ENCODE data around the gene SLC9A1. TPM values are rescaled to one million over a fixed set of nuclear protein-coding genes. Genes with fewer than 3 reads are reported as not detected.

Gene SLC9A1
- total and polyA plus RNA-seq, 2 experiments from 2014 or later: 8.5 to 23.7 TPM

DNA sequence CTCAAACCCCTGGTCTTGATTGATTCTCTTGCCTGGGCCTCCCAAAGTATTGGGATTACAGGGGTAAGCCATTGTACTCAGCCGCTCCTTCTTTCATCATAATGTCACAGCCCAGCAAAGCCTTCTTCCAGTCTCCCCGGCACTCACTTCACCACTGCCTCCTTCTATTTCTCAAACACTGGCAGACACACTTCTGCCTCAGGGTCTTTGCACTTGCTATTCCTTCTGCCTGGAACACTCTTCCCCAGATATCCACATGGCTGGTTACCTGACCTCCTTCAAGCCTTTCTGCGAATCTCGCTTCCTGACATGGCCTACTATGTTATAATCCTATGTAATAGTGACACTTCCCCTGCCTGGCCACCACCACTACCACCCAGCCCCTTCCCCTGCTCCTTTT, 7.2 kb upstream of the SLC9A1 start:
- Histone ChIP-seq H3K4me2 (ENCODE audit: unreplicated experiment) (no peak overlapping the region), H3K9ac (no peak overlapping the region), H3K4me1 (ENCODE audit: insufficient read depth) (peaks cover 10% of the 10 kb centered on the region), H3K9me3 (ENCODE audit: low read depth) (no peaks in the 10 kb centered on the region), H3K4me3 (no peak overlapping the region), H3K36me3 (ENCODE audit: low read depth) (no peaks in the 10 kb centered on the region), H3K27ac (no peak overlapping the region), H3K79me2 (ENCODE audit: insufficient read depth) (no peaks in the 10 kb centered on the region), H2AFZ (no peak overlapping the region), H4K20me1 (ENCODE audit: insufficient read depth) (no peaks in the 10 kb centered on the region), H3K27me3 (replicated peaks; ENCODE audit: insufficient read depth) (no peaks in the 10 kb centered on the region), H3F3A (ENCODE audit: insufficient read depth) (peaks cover 9% of the 10 kb centered on the region), H3K9me2 (ENCODE audit: insufficient read depth) (no peaks in the 10 kb centered on the region)
- in situ Hi-C loops (cut with MboI): no loop called here
- TF ChIP-seq EZH2phosphoT487 (IDR thresholded peaks at IDR 0.05; ENCODE audit: insufficient read depth, low read depth): no peak
- no peak for TF ChIP-seq EZH2 (IDR thresholded peaks at IDR 0.05; ENCODE audit: insufficient read depth, poor library complexity, severe bottlenecking)
- no peak for DNase-seq
- 91 to 92% methylated on average over 4 of the region's 4 CpGs for WGBS, 2 experiments (ENCODE audit: low coverage in 1 of 2, low lambda C conversion rate in 2 of 2, missing lambda C conversion rate in 2 of 2)

DNA sequence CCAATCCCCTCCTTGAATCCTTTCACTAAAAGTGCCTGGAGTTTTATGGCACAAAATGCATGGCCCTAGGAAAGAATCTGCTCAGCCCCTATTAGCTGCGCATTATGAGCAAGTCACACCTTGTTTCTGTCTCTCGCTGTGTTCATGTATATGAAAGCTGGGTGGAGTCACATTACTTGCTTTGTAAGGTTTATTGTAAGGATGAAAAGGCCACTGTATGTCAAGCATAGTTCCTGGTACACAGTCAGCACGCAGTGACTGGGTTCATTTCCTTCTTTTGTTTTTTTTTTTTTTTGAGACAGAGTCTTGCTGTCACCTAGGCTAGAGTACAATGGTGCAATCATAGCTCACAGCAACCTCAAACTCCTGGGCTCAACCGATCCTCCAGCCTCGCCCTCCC, 6.7 kb upstream of the SLC9A1 start:
- no peak overlapping the region for H3K27ac ChIP-seq
- in situ Hi-C loops (cut with MboI): no loop called here
- no peaks in the 10 kb centered on the region for H3K27me3 ChIP-seq (replicated peaks; ENCODE audit: insufficient read depth)
- no peaks in the 10 kb centered on the region for H4K20me1 ChIP-seq (ENCODE audit: insufficient read depth)
- H3K36me3 ChIP-seq (ENCODE audit: low read depth): no peaks in the 10 kb centered on the region
- H3F3A ChIP-seq (ENCODE audit: insufficient read depth): peaks cover 5% of the 10 kb centered on the region
- H2AFZ ChIP-seq: no peak overlapping the region
- H3K4me1 ChIP-seq (ENCODE audit: insufficient read depth): peaks cover 6% of the 10 kb centered on the region
- DNase-seq: no peak
- no peak overlapping the region for H3K9ac ChIP-seq
- no peaks in the 10 kb centered on the region for H3K9me3 ChIP-seq (ENCODE audit: low read depth)
- H3K4me2 ChIP-seq (ENCODE audit: unreplicated experiment): no peak overlapping the region
- no peaks in the 10 kb centered on the region for H3K9me2 ChIP-seq (ENCODE audit: insufficient read depth)
- 86 to 87% methylated on average over 5 of the region's 5 CpGs for WGBS, 2 experiments (ENCODE audit: low coverage in 1 of 2, low lambda C conversion rate in 2 of 2, missing lambda C conversion rate in 2 of 2)
- H3K79me2 ChIP-seq (ENCODE audit: insufficient read depth): no peaks in the 10 kb centered on the region
- H3K4me3 ChIP-seq: no peak overlapping the region
- TF ChIP-seq EZH2 (IDR thresholded peaks at IDR 0.05; ENCODE audit: insufficient read depth, poor library complexity, severe bottlenecking): no peak
- TF ChIP-seq EZH2phosphoT487 (IDR thresholded peaks at IDR 0.05; ENCODE audit: insufficient read depth, low read depth): no peak

DNA sequence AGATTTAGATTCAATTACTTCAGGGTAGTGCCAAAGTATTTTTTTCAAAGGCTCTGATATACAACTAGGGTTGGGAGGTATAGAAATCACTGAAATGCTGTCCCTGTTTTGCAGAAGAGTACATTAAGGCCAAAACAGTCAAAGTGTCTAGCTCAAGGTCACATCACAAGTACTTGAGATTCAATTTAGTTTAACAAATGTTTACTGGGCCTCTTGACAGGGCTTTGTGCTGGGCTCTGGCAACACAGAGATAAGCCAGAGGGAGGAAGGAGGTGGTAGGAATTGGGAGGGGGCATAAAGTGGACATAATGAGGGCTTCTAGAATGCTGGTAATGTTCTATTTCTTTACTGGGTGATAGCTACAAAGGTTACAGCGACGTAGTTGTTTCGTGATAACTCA, 2.3 kb upstream of the SLC9A1 start:
- Histone ChIP-seq H2AFZ (no peak overlapping the region), H3K9me3 (ENCODE audit: low read depth) (no peaks in the 10 kb centered on the region), H3K36me3 (ENCODE audit: low read depth) (no peaks in the 10 kb centered on the region), H3F3A (ENCODE audit: insufficient read depth) (peaks cover 5% of the 10 kb centered on the region; the same call in 1 of the 2 replicates), H3K27ac (no peak overlapping the region), H3K4me3 (no peak overlapping the region), H4K20me1 (ENCODE audit: insufficient read depth) (no peaks in the 10 kb centered on the region), H3K79me2 (ENCODE audit: insufficient read depth) (peaks cover 26% of the 10 kb centered on the region), H3K27me3 (replicated peaks; ENCODE audit: insufficient read depth) (no peaks in the 10 kb centered on the region), H3K9ac (no peak overlapping the region), H3K4me1 (ENCODE audit: insufficient read depth) (peaks cover 23% of the 10 kb centered on the region), H3K4me2 (ENCODE audit: unreplicated experiment) (no peak overlapping the region), H3K9me2 (ENCODE audit: insufficient read depth) (no peaks in the 10 kb centered on the region)
- in situ Hi-C loops (cut with MboI): no loop called here
- no peak for DNase-seq
- 92 to 99% methylated on average over 3 of the region's 3 CpGs for WGBS, 2 experiments (ENCODE audit: low coverage in 1 of 2, low lambda C conversion rate in 2 of 2, missing lambda C conversion rate in 2 of 2)
- no peak for TF ChIP-seq EZH2phosphoT487 (IDR thresholded peaks at IDR 0.05; ENCODE audit: insufficient read depth, low read depth)
- TF ChIP-seq EZH2 (IDR thresholded peaks at IDR 0.05; ENCODE audit: insufficient read depth, poor library complexity, severe bottlenecking): no peak

DNA sequence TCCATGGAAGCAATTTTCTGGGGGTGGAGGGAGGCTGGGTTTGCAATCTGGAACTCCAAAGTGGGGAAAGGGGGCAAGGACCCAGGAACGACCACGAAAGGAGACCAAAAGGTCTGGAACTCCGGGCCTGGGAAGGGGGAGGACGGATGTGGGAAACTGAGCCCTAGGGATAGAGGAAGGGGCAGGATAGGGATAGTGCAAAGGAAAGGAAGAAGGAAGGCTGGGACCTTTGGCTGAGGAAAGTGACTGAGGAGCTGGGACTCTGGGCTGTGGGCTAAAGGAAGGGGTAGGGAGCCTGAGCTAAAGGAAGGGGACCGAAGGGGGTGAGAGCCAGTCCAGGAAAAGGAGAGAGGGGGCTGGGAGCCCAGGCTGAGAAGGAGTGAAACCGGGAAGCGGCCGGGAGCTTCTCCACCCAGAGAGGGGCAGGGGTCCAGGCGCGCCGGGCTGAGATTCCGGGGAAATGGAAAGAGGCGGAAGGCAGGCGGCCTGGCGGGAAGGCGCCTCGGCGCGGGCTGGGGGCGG, 395 bp downstream of the SLC9A1 start:
- no peak for TF ChIP-seq EZH2phosphoT487 (IDR thresholded peaks at IDR 0.05; ENCODE audit: insufficient read depth, low read depth)
- TF ChIP-seq EZH2 (IDR thresholded peaks at IDR 0.05; ENCODE audit: insufficient read depth, poor library complexity, severe bottlenecking): no peak
- H3K27me3 ChIP-seq (replicated peaks; ENCODE audit: insufficient read depth): no peaks in the 10 kb centered on the region
- H3K9me2 ChIP-seq (ENCODE audit: insufficient read depth): no peaks in the 10 kb centered on the region
- H4K20me1 ChIP-seq (ENCODE audit: insufficient read depth): no peaks in the 10 kb centered on the region
- in situ Hi-C loops (cut with MboI): no loop called here
- peaks cover 26% of the 10 kb centered on the region for H3K4me1 ChIP-seq (ENCODE audit: insufficient read depth)
- H3K4me3 ChIP-seq: peak overlapping the region; percentile 94
- H3K9me3 ChIP-seq (ENCODE audit: low read depth): no peaks in the 10 kb centered on the region
- peaks cover 53% of the 10 kb centered on the region for H3K79me2 ChIP-seq (ENCODE audit: insufficient read depth)
- peak overlapping the region; percentile 47 for H2AFZ ChIP-seq
- DNase-seq: peak; percentile 26
- H3K4me2 ChIP-seq (ENCODE audit: unreplicated experiment): peak overlapping the region; percentile 99
- 2 to 4% methylated on average over 5 to 19 of the region's 20 CpGs for WGBS, 2 experiments (ENCODE audit: low coverage in 1 of 2, low lambda C conversion rate in 2 of 2, missing lambda C conversion rate in 2 of 2)
- H3K9ac ChIP-seq: peak overlapping the region; percentile 93
- H3K36me3 ChIP-seq (ENCODE audit: low read depth): no peaks in the 10 kb centered on the region
- peaks cover 5% of the 10 kb centered on the region; the same call in 1 of the 2 replicates for H3F3A ChIP-seq (ENCODE audit: insufficient read depth)
- peak overlapping the region; percentile 89 for H3K27ac ChIP-seq

Measured in GM23248 (cell line).